Frontal cortex (tissue), 4 donors: ENCODE results near the gene REV3L. TPM values are rescaled to one million over a fixed set of nuclear protein-coding genes. Genes with fewer than 3 reads are reported as not detected.
"Not testable (repeated sequence)": the region's sequence is repeated elsewhere in the genome, so short reads cannot be mapped to it uniquely, and the experiment has no call there.

Experiments used
- DNase-seq, 2 donors: peaks; one replicate each; pipeline ENCODE4 v3.0.0; 2012; ENCODE audit warnings: low spot score in 2 of 2
- FAIRE-seq: peaks from 2 replicates; lab custom pipeline; 2012; peaks lifted over from hg19 to GRCh38; lab: Jason Lieb, UNC
- total RNA-seq: library from RNA; depleted of rRNA; stranded (reverse); fragments of >200 nt; gene quantifications from one replicate; pipeline ENCODE4 v1.2.3, GENCODE V29; 2014
- donor health status: control.
- donor health status: control.
- donor health status: control.

Gene REV3L, protein sequence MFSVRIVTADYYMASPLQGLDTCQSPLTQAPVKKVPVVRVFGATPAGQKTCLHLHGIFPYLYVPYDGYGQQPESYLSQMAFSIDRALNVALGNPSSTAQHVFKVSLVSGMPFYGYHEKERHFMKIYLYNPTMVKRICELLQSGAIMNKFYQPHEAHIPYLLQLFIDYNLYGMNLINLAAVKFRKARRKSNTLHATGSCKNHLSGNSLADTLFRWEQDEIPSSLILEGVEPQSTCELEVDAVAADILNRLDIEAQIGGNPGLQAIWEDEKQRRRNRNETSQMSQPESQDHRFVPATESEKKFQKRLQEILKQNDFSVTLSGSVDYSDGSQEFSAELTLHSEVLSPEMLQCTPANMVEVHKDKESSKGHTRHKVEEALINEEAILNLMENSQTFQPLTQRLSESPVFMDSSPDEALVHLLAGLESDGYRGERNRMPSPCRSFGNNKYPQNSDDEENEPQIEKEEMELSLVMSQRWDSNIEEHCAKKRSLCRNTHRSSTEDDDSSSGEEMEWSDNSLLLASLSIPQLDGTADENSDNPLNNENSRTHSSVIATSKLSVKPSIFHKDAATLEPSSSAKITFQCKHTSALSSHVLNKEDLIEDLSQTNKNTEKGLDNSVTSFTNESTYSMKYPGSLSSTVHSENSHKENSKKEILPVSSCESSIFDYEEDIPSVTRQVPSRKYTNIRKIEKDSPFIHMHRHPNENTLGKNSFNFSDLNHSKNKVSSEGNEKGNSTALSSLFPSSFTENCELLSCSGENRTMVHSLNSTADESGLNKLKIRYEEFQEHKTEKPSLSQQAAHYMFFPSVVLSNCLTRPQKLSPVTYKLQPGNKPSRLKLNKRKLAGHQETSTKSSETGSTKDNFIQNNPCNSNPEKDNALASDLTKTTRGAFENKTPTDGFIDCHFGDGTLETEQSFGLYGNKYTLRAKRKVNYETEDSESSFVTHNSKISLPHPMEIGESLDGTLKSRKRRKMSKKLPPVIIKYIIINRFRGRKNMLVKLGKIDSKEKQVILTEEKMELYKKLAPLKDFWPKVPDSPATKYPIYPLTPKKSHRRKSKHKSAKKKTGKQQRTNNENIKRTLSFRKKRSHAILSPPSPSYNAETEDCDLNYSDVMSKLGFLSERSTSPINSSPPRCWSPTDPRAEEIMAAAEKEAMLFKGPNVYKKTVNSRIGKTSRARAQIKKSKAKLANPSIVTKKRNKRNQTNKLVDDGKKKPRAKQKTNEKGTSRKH (N-terminal part only)
- total RNA-seq: 95.0 TPM

GRCh38 chr6:111482959-111483735 is at the start of gene REV3L:
Gene REV3L, minus strand, starts transcription at chr6:111483218. Its CDS starts 330 bp downstream, at chr6:111482888.
- FAIRE-seq (no peak), DNase-seq (peak; percentile 80 to 86)

DNA sequence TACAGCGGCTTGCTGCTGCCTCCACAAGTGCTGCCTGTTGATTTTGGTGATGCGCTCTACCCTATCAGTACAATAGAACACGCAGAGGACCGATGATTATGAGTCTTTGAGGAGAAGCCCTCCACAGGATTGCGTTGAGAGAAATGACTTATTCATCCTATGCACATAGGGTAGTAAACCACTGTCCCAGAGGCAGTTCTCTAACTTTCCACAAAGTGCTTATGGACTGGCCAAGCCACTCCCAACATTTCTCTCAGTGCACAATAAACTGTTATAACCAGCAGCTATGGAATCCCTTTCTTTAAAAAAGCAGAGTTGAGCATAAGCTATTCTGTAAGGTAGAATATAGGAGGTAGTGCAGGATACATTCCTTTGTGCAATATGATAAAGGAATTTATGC is 48.2 kb upstream of the REV3L start:
- FAIRE-seq: no peak
- no peak for DNase-seq

GRCh38 chr6:111530667-111531066 is 47.6 kb upstream of the REV3L start:
- DNase-seq: no peak
- FAIRE-seq: no peak

DNA sequence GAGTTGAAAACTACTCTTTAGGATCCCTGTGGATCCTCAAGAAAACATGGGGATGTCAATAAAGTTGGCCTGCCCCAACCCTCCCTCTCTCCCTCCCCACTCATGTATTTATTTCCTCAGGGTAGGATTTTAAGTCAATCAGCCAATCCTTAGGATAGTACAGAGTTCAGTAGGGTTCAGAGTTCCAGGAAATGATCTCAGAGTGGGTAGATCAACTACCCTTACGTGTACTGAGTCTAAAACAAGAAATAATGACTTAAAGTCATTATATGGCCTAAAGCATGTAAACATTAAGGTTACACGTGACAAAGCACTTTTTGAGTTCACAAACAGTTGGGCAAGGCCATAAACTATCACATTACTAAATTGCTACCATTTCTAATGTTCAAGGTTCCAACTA is 47.2 kb upstream of the REV3L start:
- FAIRE-seq: no peak
- DNase-seq: no peak

DNA sequence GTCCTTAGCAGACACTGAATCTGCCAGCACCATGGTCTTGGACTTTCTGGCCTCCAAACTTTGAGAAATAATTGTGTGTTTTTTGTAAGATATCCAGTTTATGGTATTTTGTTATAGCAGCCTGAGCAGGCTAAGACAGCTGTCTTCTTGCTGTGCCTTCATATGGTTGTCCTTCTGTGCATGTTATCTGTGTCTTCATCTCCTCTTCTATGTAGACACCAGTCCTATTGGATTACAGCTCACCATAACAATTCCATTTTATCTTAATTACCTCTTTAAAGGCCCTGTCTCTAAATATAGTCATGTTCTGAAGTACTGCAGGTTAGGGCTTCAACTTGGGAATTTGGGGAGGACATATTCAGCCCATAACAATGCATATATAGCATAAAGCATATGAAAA is 44.3 kb upstream of the REV3L start:
- DNase-seq: no peak
- FAIRE-seq: no peak

GRCh38 chr6:111524735-111525134 is 41.7 kb upstream of the REV3L start:
- DNase-seq (no peak), FAIRE-seq (no peak)

DNA sequence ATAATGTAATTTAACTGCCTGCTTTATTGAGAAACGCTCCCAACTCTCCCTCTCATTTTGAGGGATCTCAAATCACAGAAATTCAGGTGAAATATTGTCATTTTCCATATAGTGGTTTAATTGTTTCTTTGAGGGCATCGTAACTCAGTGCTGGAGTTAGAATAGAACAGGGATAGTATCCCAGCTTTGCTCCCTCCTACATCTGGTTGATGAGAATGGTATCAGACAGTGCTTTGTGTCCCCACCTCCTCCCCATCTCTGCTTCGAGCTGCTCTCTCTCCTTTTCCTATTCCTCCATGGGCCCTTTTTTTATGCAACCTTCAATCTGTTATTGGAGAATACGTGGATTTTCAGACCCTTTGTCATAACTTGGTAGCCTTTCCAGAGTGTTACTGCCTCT is 41.2 kb upstream of the REV3L start:
- no peak for FAIRE-seq

GRCh38 chr6:111523484-111524167 is 40.6 kb upstream of the REV3L start:
- DNase-seq: no peak
- no peak for FAIRE-seq

More for the DNA sequence above, 41.2 kb upstream of the REV3L start:
- DNase-seq: no peak

DNA sequence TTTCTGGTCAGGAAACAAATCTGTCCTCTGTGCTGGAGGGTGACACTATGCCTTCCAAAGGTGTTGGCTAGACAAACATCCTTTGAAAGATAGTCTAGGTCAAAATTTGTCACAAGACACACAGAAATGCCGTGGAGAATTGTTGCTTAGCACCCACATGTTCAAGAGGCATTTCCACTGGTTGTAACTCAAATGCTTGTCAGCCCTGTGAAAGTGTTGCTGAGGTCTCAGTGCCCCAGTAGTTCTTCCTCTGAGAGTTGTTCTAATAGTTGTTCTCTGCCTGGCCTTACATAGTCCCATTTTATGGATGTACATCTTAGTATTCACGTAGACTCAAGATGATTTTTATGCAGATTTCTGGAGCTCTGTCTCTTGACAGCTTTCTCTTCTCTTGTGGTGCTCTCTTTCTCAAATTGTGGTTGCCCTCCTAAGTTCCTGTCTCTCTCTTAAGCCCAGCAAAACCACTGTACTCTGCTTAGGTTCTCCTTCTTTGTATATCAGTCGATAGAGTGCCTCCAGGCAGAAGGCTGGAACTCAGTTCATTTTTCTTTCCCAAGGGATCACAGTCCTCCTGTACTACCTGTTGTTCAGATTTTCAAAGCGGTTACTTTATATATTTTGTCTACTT is 39.5 kb upstream of the REV3L start:
- FAIRE-seq: no peak
- no peak for DNase-seq

DNA sequence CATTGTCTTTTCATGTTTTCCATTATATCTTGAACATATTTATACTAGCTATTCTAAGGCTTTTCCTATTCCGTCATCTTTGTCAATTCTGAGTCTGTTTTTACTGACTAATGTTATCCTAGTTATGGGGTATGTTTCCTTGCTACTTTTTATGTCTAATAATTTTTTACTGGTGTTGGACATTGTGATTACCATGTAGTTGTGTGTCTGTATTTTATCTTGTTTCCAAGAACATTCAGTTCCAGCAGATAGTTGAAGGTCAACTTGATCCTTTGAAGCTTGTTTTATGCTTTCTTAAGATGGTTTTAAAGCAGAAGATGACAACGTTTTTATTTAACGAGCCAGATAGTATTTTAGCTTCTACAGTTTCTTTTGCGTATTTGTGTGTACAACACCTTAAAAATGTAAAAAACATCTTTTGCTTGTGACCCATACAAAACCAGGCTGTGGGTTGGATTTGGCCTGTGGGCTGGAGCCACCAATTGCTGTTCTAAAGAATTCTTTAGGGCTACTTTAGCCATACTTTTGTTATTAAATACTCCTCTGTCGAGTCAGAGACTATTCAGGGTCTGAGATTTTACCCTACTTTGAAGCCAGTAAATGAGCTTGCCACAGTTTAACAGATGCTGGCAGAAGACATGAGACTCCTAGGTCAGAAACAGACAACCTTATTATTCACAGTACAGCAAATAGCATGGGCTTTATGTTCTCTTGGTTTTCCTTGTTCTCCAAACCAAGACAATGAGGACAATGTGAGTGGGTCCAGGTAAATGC is 38.7 kb upstream of the REV3L start:
- FAIRE-seq (no peak), DNase-seq (no peak)

- no peak for FAIRE-seq
- no peak for DNase-seq
Observed at GRCh38 chr6:111520524-111520923, 37.5 kb upstream of the REV3L start.

DNA sequence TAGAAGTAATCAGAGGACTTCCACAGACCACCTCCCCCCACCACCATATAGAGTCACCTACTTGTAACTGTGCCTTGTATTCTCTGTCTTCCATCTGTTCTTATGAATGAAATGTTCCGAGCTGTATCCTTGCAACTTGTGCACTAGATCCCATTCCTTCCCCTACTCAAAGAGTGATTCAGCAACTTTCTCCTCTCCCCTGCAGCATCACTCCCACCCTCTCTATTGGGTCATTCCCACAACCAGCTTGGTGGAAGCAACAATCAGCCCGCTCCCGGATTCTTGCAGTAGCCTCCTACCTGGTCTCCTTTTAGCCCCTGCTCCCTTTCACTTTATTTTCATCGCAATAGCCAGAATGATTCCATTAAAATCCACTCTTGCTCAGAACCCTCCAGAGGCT is 34.9 kb upstream of the REV3L start:
- no peak for DNase-seq
- FAIRE-seq: no peak

GRCh38 chr6:111515259-111515658 is 32.2 kb upstream of the REV3L start:
- FAIRE-seq (no peak), DNase-seq (no peak)

DNA sequence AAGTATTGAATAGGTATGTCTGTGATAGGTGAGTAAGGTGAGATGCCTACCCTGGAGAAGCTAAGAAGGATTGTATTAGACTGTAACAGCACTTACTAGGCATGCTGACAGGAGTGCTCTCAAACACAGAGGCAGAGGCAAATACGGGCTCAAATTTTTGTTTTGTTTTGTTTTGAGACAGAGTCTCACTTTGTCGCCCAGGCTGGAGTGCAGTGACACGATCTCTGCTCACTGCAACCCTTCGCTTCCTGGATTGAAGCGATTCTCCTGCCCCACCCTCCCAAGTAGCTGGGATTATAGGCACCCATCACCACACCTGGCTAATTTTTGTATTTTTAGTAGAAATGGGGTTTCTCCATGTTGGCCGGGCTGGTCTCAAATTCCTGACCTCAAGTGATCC is 31.5 kb upstream of the REV3L start:
- not testable (repeated sequence) for DNase-seq, FAIRE-seq

DNA sequence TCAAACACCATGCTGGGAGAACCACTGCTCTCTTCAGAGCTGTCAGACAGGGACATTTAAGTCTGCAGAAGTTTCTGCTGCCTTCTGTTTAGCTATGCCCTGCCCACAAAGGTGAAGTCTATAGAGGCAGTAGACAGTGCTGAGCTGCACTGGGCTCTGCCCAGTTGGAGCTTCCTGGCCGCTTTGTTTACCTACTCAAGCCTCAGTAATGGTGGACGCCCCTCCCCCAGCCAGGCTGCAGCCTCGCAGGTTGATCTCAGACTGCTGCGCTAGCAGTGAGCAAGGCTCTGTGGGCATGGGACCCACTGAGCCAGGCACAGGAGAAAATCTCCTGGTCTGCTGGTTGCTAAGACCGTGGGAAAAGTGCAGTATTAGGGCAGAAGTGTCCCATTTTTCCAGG is 24.2 kb upstream of the REV3L start:
- FAIRE-seq, DNase-seq: not testable (repeated sequence)

GRCh38 chr6:111505498-111505897 is 22.5 kb upstream of the REV3L start:
- DNase-seq, FAIRE-seq: not testable (repeated sequence)

GRCh38 chr6:111503660-111504059 is 20.6 kb upstream of the REV3L start:
- DNase-seq (no peak), FAIRE-seq (no peak)

DNA sequence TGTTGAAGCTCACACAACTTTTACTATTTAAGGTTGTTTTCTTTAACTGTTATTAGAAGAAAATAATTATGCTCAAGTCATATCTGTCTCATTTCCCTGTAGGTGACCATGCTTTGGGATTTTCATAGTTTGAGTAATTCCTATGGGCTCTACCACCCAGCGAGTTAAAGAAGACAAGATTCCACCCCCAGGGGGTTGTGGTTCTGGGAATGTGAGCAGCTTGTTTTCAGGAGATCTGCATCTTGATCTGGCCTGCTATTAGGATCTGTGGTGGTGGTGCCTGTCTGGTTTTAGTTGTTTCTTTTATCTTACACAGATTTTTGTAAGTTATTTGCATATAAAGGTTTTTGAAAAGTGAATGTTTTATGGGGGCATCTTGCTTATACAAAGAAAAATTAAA is 20.2 kb upstream of the REV3L start:
- DNase-seq: no peak
- no peak for FAIRE-seq
